WTC11 (cell line): Measurements from ENCODE around the gene C15orf61. TPM values are rescaled to one million over a fixed set of nuclear protein-coding genes. Genes with fewer than 3 reads are reported as not detected.

ENCODE experiments used
- ATAC-seq: fragments of 200-7000 bp; cut with Tn5 transposase; 2 replicates; pipeline ENCODE4 v1.10.0; 2021; ENCODE audit warnings: mild to moderate bottlenecking, moderate library complexity
- CTCF ChIA-PET: fragments of 300-600 bp; sonication (Branson Sonifier 250); formaldehyde crosslinking; loops from one replicate; lab custom pipeline; 2021; ENCODE audit warnings: antibody characterized with exemption; lab: Charles Lee
- POLR2A ChIA-PET: fragments of 350-600 bp; sonication (Branson Sonifier 250); formaldehyde crosslinking; loops from one replicate; lab custom pipeline; 2021; ENCODE audit warnings: antibody characterized with exemption; lab: Charles Lee
- DNase-seq: peaks from one replicate; pipeline ENCODE4 v3.0.0; 2021; ENCODE audit warnings: low spot score
- H3K27ac Mint-ChIP-seq: 2 replicates; pipeline ENCODE4 v1.8.0; 2021; ENCODE audit warnings: mixed read lengths
- H3K27me3 Mint-ChIP-seq: 2 replicates; pipeline ENCODE4 v1.8.0; 2021; ENCODE audit warnings: low read depth, mild to moderate bottlenecking, moderate library complexity, mixed read lengths
- H3K36me3 Mint-ChIP-seq: 2 replicates; pipeline ENCODE4 v1.8.0; 2021; ENCODE audit warnings: mixed read lengths
- H3K4me1 Mint-ChIP-seq: 2 replicates; pipeline ENCODE4 v1.8.0; 2022; ENCODE audit warnings: mixed read lengths
- H3K4me3 Mint-ChIP-seq: 2 replicates; pipeline ENCODE4 v1.8.0; 2021; ENCODE audit warnings: mild to moderate bottlenecking, moderate library complexity, mixed read lengths
- H3K9me3 Mint-ChIP-seq: 2 replicates; pipeline ENCODE4 v1.8.0; 2021; ENCODE audit warnings: mixed read lengths
- ATF2 ChIP-seq: sonication (generic); formaldehyde crosslinking; IDR thresholded peaks from 2 replicates; pipeline ENCODE4 v1.8.1; 2022; ENCODE audit warnings: low read depth, missing genetic modification reagents, borderline replicate concordance
- CTCF ChIP-seq: fragments of 200-600 bp; IDR thresholded peaks from 2 replicates; pipeline ENCODE4 v1.8.0; 2022; ENCODE audit warnings: antibody characterized with exemption
- ELF4 ChIP-seq: sonication (generic); formaldehyde crosslinking; IDR thresholded peaks from 2 replicates; pipeline ENCODE4 v1.8.1; 2022; ENCODE audit warnings: low read depth, mild to moderate bottlenecking, moderate library complexity, missing genetic modification reagents
- ETV6 ChIP-seq: sonication (generic); formaldehyde crosslinking; IDR thresholded peaks from 2 replicates; pipeline ENCODE4 v1.8.1; 2022; ENCODE audit warnings: mild to moderate bottlenecking, missing genetic modification reagents
- IRF1 ChIP-seq: sonication (generic); formaldehyde crosslinking; IDR thresholded peaks from 2 replicates; pipeline ENCODE4 v1.8.0; 2023; ENCODE audit warnings: missing genetic modification reagents
- MXD4 ChIP-seq: fragments of 250-450 bp; sonication (Bioruptor Pico); IDR thresholded peaks from 2 replicates; pipeline ENCODE4 v1.8.0; 2021; ENCODE audit warnings: mild to moderate bottlenecking, moderate library complexity, borderline replicate concordance
- PRDM15 ChIP-seq: sonication (generic); formaldehyde crosslinking; IDR thresholded peaks from 2 replicates; pipeline ENCODE4 v1.8.0; 2022; ENCODE audit warnings: missing genetic modification reagents
- RELA ChIP-seq: sonication (generic); formaldehyde crosslinking; IDR thresholded peaks from 2 replicates; pipeline ENCODE4 v1.8.1; 2022; ENCODE audit warnings: missing genetic modification reagents, mild to moderate bottlenecking, borderline replicate concordance
- SMAD4 ChIP-seq: sonication (generic); formaldehyde crosslinking; IDR thresholded peaks from 2 replicates; pipeline ENCODE4 v1.8.0; 2022; ENCODE audit warnings: mild to moderate bottlenecking, missing genetic modification reagents
- ZBTB43 ChIP-seq: sonication (generic); formaldehyde crosslinking; IDR thresholded peaks from 2 replicates; pipeline ENCODE4 v1.8.1; 2023; ENCODE audit warnings: mild to moderate bottlenecking, missing genetic modification reagents
- ZNF219 ChIP-seq: sonication (generic); formaldehyde crosslinking; IDR thresholded peaks from 2 replicates; pipeline ENCODE4 v1.8.0; 2023; ENCODE audit warnings: missing genetic modification reagents, mild to moderate bottlenecking, borderline replicate concordance
- ZNF423 ChIP-seq: fragments of 250-450 bp; sonication (Bioruptor Pico); IDR thresholded peaks from 2 replicates; pipeline ENCODE4 v2.1.2; 2022; ENCODE audit warnings: mild to moderate bottlenecking, moderate library complexity
- ZNF671 ChIP-seq: fragments of 250-450 bp; sonication (Bioruptor Pico); IDR thresholded peaks from 2 replicates; pipeline ENCODE4 v1.8.0; 2021; ENCODE audit warnings: mild to moderate bottlenecking
- total RNA-seq: library from RNA; stranded (reverse); gene quantifications from 3 replicates; pipeline ENCODE4 v1.2.3, GENCODE V29; 2021
- TF ChIP-seq, protein P1 (sequence below): sonication (generic); formaldehyde crosslinking; IDR thresholded peaks from 2 replicates; pipeline ENCODE4 v1.8.1; 2022; ENCODE audit warnings: low read depth, mild to moderate bottlenecking, moderate library complexity, missing genetic modification reagents, borderline replicate concordance
- TF ChIP-seq, protein P2 (sequence below): sonication (generic); formaldehyde crosslinking; IDR thresholded peaks from 2 replicates; pipeline ENCODE4 v1.8.0; 2022; ENCODE audit warnings: mild to moderate bottlenecking, missing genetic modification reagents
- TF ChIP-seq, protein P3 (sequence below): sonication (generic); formaldehyde crosslinking; IDR thresholded peaks from 2 replicates; pipeline ENCODE4 v1.8.1; 2022; ENCODE audit warnings: missing genetic modification reagents, borderline replicate concordance
- TF ChIP-seq, protein P4 (sequence below): fragments of 250-450 bp; sonication (Bioruptor Pico); IDR thresholded peaks from 2 replicates; pipeline ENCODE4 v1.9.0; 2021; ENCODE audit warnings: moderate library complexity, mild to moderate bottlenecking, inconsistent platforms, borderline replicate concordance

The C15orf61 gene
- total RNA-seq, 1 experiment from 2014 or later = 3.3 TPM

DNA sequence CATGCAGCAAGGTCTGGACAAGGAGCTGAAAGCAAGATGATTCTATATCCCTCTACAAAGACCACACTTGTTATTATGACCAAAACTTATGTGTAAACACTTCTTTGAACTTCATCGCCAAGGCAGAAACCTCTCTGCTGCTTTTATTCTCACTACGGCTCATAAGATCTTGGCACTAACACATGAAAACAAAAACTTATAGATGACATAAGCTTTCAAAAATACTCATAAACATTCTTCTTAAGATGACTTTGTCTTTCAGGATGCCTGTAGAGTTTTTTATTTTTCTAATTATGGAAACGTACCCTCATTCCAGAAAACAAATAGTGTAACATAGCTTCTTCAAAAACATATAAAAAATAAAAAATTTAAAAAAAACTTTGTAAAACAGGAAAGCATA is 12.5 kb upstream of the C15orf61 start:
- ChIA-PET POLR2A (interaction anchor here (0.7 kb wide), 1 partner anchor 640 kb away, joined by 3 read pairs; no protein-coding TSS in a partner anchor), CTCF (no interaction called here)
- Mint-ChIP-seq H3K27ac (no peak overlapping the region), H3K36me3 (no peaks in the 10 kb centered on the region), H3K9me3 (no peaks in the 10 kb centered on the region), H3K4me3 (no peak overlapping the region), H3K27me3 (no peaks in the 10 kb centered on the region), H3K4me1 (peaks cover 8% of the 10 kb centered on the region)
- ATAC-seq = no peak
- DNase-seq = no peak
- TF ChIP-seq RELA (CRISPR knock-in tag) (no peak), SMAD4 (CRISPR knock-in tag) (no peak), ZBTB43 (CRISPR knock-in tag) (no peak), MXD4 (CRISPR knock-in tag) (no peak), ATF2 (no peak), ZNF219 (CRISPR knock-in tag) (no peak), IRF1 (CRISPR knock-in tag) (no peak), ZNF671 (CRISPR knock-in tag) (no peak), ETV6 (CRISPR knock-in tag) (no peak)
- TF ChIP-seq, protein P1, sequence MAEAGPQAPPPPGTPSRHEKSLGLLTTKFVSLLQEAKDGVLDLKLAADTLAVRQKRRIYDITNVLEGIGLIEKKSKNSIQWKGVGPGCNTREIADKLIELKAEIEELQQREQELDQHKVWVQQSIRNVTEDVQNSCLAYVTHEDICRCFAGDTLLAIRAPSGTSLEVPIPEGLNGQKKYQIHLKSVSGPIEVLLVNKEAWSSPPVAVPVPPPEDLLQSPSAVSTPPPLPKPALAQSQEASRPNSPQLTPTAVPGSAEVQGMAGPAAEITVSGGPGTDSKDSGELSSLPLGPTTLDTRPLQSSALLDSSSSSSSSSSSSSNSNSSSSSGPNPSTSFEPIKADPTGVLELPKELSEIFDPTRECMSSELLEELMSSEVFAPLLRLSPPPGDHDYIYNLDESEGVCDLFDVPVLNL = no peak
- TF ChIP-seq, protein P2, sequence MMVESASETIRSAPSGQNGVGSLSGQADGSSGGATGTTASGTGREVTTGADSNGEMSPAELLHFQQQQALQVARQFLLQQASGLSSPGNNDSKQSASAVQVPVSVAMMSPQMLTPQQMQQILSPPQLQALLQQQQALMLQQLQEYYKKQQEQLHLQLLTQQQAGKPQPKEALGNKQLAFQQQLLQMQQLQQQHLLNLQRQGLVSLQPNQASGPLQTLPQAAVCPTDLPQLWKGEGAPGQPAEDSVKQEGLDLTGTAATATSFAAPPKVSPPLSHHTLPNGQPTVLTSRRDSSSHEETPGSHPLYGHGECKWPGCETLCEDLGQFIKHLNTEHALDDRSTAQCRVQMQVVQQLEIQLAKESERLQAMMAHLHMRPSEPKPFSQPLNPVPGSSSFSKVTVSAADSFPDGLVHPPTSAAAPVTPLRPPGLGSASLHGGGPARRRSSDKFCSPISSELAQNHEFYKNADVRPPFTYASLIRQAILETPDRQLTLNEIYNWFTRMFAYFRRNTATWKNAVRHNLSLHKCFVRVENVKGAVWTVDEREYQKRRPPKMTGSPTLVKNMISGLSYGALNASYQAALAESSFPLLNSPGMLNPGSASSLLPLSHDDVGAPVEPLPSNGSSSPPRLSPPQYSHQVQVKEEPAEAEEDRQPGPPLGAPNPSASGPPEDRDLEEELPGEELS = no peak
- TF ChIP-seq, protein P3, sequence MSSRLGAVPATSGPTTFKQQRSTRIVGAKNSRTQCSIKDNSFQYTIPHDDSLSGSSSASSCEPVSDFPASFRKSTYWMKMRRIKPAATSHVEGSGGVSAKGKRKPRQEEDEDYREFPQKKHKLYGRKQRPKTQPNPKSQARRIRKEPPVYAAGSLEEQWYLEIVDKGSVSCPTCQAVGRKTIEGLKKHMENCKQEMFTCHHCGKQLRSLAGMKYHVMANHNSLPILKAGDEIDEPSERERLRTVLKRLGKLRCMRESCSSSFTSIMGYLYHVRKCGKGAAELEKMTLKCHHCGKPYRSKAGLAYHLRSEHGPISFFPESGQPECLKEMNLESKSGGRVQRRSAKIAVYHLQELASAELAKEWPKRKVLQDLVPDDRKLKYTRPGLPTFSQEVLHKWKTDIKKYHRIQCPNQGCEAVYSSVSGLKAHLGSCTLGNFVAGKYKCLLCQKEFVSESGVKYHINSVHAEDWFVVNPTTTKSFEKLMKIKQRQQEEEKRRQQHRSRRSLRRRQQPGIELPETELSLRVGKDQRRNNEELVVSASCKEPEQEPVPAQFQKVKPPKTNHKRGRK (CRISPR knock-in tag) = no peak

GRCh38 chr15:67509918-67510317 is 11.0 kb upstream of the C15orf61 start:
- CTCF ChIA-PET = interaction anchor here (0.6 kb wide), 1 partner anchor 323 kb away, joined by 3 read pairs; no protein-coding TSS in a partner anchor
- no peak for TF ChIP-seq ELF4 (CRISPR knock-in tag)
- no peak for TF ChIP-seq PRDM15
- TF ChIP-seq, protein P4, sequence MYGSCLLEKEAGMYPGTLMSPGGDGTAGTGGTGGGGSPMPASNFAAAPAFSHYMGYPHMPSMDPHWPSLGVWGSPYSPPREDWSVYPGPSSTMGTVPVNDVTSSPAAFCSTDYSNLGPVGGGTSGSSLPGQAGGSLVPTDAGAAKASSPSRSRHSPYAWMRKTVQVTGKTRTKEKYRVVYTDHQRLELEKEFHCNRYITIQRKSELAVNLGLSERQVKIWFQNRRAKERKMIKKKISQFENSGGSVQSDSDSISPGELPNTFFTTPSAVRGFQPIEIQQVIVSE (CRISPR knock-in tag) = no peak
- TF ChIP-seq CTCF = no peak
- TF ChIP-seq, protein P2 = no peak
- TF ChIP-seq ZNF423 (CRISPR knock-in tag) = no peak

More at GRCh38 chr15:67509918-67510317, 11.0 kb upstream of the C15orf61 start:
- H3K36me3 Mint-ChIP-seq = no peaks in the 10 kb centered on the region
- H3K4me1 Mint-ChIP-seq = 0 out of 2 replicates have a peak, but pooled peaks cover 3% of the 10 kb centered on the region
- H3K27ac Mint-ChIP-seq = no peak overlapping the region
- POLR2A ChIA-PET = no interaction called here
- H3K9me3 Mint-ChIP-seq = no peaks in the 10 kb centered on the region
- DNase-seq (no peak), ATAC-seq (no peak)
- no peaks in the 10 kb centered on the region for H3K27me3 Mint-ChIP-seq
- H3K4me3 Mint-ChIP-seq = no peak overlapping the region
